Kidney epithelial cell (primary cell): ENCODE results near the gene MTHFSD. TPM values are rescaled to one million over a fixed set of nuclear protein-coding genes. Genes with fewer than 3 reads are reported as not detected.

Experiments
- DNase-seq: peaks from one replicate; pipeline ENCODE4 v3.0.0-alpha.2; 2010; ENCODE audit warnings: low read depth
- H3K27me3 ChIP-seq: 2 replicates; pipeline ENCODE4 v1.6.0; 2011; ENCODE audit warnings: low read length; ENCODE audit not compliant: control insufficient read depth, insufficient read depth
- H3K36me3 ChIP-seq: 2 replicates; pipeline ENCODE4 v1.5.1; 2011; ENCODE audit warnings: low read length; ENCODE audit not compliant: control insufficient read depth, insufficient read depth
- H3K4me3 ChIP-seq: 2 replicates; pipeline ENCODE4 v1.5.1; 2011; ENCODE audit warnings: low read depth, mild to moderate bottlenecking, control low read depth, low read length
- CTCF ChIP-seq: IDR thresholded peaks from 2 replicates; pipeline ENCODE4 v1.5.1; 2011; ENCODE audit warnings: mild to moderate bottlenecking, moderate library complexity, low read length, control low read depth, inconsistent platforms; ENCODE audit not compliant: insufficient read depth, poor library complexity, severe bottlenecking
- total RNA-seq: library from RNA; depleted of rRNA; stranded (reverse); fragments of >200 nt; gene quantifications from 2 replicates; pipeline ENCODE4 v1.2.3, GENCODE V29; 2015

MTHFSD gene
- total RNA-seq, 1 donor from 2014 or later, result 26.1 TPM

- H3K4me3 ChIP-seq, result no peak overlapping the region
- H3K36me3 ChIP-seq, result no peaks in the 10 kb centered on the region
- H3K27me3 ChIP-seq, result peaks cover 86% of the 10 kb centered on the region
Observed at GRCh38 chr16:86515777-86516622, 39.0 kb downstream of the MTHFSD start.

GRCh38 chr16:86515413-86515776 is 39.6 kb downstream of the MTHFSD start:
- Histone ChIP-seq H3K36me3 (no peaks in the 10 kb centered on the region), H3K27me3 (peaks cover 87% of the 10 kb centered on the region), H3K4me3 (no peak overlapping the region)
- no peak for TF ChIP-seq CTCF
- DNase-seq, result no peak

More at GRCh38 chr16:86515777-86516622, 39.0 kb downstream of the MTHFSD start:
- no peak for DNase-seq
- TF ChIP-seq CTCF, result no peak

- Histone ChIP-seq H3K36me3 (no peaks in the 10 kb centered on the region), H3K27me3 (peaks cover 88% of the 10 kb centered on the region), H3K4me3 (no peak overlapping the region)
- TF ChIP-seq CTCF, result no peak
- no peak for DNase-seq
Observed at GRCh38 chr16:86514481-86515376, 40.3 kb downstream of the MTHFSD start.

- DNase-seq, result no peak
- H3K27me3 ChIP-seq, result peaks cover 89% of the 10 kb centered on the region
- H3K36me3 ChIP-seq, result no peaks in the 10 kb centered on the region
- H3K4me3 ChIP-seq, result no peak overlapping the region
- TF ChIP-seq CTCF, result no peak
Observed at GRCh38 chr16:86513471-86514277, 41.4 kb downstream of the MTHFSD start.

- no peak for DNase-seq
- TF ChIP-seq CTCF, result no peak
- H3K36me3 ChIP-seq, result no peaks in the 10 kb centered on the region
- no peak overlapping the region for H3K4me3 ChIP-seq
- peaks cover 89% of the 10 kb centered on the region for H3K27me3 ChIP-seq
Observed at GRCh38 chr16:86512860-86513470, 42.1 kb downstream of the MTHFSD start.
